ENCODE measurements around the gene COBLL1. TPM values are rescaled to one million over a fixed set of nuclear protein-coding genes. Genes with fewer than 3 reads are reported as not detected.

COBLL1 gene
- total and polyA plus RNA-seq, 8 donors = 18.0 to 74.5 (median 61.7) TPM

DNA sequence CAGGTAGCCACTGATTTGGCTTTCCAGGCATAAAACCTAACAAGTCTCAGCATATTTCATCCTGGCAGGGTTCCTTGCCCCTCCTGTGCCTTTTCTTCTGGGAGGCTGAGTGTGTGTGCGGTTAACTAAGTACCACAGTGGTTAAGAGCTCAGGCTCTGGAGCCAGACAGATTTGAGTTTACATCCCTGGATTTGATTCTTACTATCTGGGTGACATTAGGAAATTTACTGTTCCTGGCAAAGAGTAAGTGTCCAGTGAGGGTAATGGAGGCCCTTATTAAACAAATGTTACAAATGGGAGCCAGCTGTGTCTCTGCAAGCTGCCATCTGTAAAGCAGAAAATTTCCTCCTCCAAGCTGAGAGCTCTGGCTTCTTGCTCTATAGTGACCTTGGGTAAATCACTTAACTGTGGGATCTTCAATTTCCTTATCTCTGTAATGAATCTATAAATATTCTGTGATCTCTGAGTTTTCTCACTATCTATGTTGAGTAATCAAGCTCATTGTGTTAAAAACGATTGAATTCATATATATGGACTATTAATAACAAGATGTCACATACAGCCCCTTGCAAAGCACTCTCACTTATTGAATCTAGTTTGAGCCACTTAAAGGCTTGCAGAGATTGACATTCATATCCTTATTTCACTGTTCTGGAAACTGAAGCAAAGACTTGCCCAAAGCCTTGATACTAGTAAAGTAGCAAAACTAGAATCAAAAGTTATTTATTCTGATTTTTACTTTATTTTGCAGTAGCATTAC lies 6.5 kb upstream of the COBLL1 start:
- peaks cover 0 to 38% (median 30%) of the 10 kb centered on the region in 3 donors for H3K4me1 ChIP-seq
- WGBS, 2 donors = 47 to 50% methylated on average over 2 of the region's 2 CpGs
- H3K36me3 ChIP-seq = no peaks in the 10 kb centered on the region
- TF ChIP-seq, protein P1, sequence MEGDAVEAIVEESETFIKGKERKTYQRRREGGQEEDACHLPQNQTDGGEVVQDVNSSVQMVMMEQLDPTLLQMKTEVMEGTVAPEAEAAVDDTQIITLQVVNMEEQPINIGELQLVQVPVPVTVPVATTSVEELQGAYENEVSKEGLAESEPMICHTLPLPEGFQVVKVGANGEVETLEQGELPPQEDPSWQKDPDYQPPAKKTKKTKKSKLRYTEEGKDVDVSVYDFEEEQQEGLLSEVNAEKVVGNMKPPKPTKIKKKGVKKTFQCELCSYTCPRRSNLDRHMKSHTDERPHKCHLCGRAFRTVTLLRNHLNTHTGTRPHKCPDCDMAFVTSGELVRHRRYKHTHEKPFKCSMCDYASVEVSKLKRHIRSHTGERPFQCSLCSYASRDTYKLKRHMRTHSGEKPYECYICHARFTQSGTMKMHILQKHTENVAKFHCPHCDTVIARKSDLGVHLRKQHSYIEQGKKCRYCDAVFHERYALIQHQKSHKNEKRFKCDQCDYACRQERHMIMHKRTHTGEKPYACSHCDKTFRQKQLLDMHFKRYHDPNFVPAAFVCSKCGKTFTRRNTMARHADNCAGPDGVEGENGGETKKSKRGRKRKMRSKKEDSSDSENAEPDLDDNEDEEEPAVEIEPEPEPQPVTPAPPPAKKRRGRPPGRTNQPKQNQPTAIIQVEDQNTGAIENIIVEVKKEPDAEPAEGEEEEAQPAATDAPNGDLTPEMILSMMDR (IDR thresholded peaks at IDR 0.05) = no peak
- H3K27me3 ChIP-seq = no peaks in the 10 kb centered on the region
- intact Hi-C loops (cut with DNase I) = loop anchor here in 1 of 3 donors (10.0 kb wide), 1 partner anchor 57 kb away; no protein-coding TSS in a partner anchor
- FAIRE-seq (no peak), DNase-seq (no peak), ATAC-seq (peak in 3 of 4 donors; percentile 27 to 31 (median 30))
- H3K27ac ChIP-seq = peak overlapping the region in 1 of 4 donors; percentile 51
- H3K4me3 ChIP-seq = no peak overlapping the region
- H3K9me3 ChIP-seq = no peaks in the 10 kb centered on the region

DNA sequence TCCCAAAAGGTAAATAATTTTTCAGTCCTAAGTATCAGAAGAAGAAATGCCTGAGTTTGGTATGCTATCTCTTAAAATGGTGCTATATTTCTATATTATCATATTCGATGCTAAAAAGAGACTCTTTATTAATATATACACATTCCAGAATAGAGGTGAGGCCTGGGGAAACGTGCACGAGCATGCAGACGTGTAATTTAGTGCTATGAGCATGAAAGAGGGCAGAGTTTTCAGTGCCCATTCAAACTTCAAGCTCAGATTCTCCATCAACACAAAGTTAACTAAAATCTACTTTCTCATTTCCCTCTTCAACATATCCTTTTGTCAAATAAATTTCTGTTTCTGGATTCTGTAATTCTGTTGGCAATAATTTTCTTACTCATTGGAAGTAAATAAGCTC lies 5.7 kb upstream of the COBLL1 start:
- TF ChIP-seq, protein P1 (IDR thresholded peaks at IDR 0.05) = no peak
- WGBS, 2 donors = 77 to 83% methylated on average over 4 of the region's 4 CpGs
- H3K27ac ChIP-seq = no peak overlapping the region
- no peaks in the 10 kb centered on the region for H3K27me3 ChIP-seq
- intact Hi-C loops (cut with DNase I) = loop anchor here in 1 of 3 donors (10.0 kb wide), 1 partner anchor 58 kb away; no protein-coding TSS in a partner anchor
- H3K36me3 ChIP-seq = no peaks in the 10 kb centered on the region
- DNase-seq = no peak
- no peak overlapping the region for H3K4me3 ChIP-seq
- ATAC-seq = no peak
- peaks cover 5 to 45% (median 35%) of the 10 kb centered on the region in 3 donors for H3K4me1 ChIP-seq
- no peak for FAIRE-seq
- H3K9me3 ChIP-seq = no peaks in the 10 kb centered on the region

DNA sequence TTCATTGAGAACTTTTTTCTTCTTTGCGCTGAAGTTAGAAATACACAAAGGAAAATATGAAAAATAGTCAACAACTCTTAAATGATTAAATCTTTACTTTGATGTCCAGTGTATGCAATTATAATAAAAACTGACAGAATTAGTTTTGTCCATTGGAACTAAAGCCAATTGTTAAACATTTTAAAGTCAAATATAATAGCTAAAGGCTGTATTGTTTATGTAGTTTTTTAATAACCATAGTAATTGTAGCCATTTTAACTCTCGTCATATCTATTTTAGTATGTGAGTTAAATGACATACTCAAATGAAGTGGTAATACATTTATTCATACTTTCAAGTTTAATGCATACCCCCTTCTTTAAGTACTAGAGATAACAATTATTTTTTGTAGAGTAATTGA lies 4.7 kb upstream of the COBLL1 start:
- intact Hi-C loops (cut with DNase I) = loop anchor here in 1 of 3 donors (10.0 kb wide), 1 partner anchor 59 kb away; no protein-coding TSS in a partner anchor
- DNase-seq = no peak
- Histone ChIP-seq H3K4me3 (no peak overlapping the region), H3K36me3 (no peaks in the 10 kb centered on the region), H3K27me3 (no peaks in the 10 kb centered on the region), H3K27ac (no peak overlapping the region), H3K4me1 (peaks cover 5 to 45% (median 35%) of the 10 kb centered on the region in 3 donors), H3K9me3 (no peaks in the 10 kb centered on the region)
- WGBS, 2 donors = 91 to 94% methylated on average over 2 of the region's 2 CpGs
- ATAC-seq = no peak
- TF ChIP-seq, protein P1 (IDR thresholded peaks at IDR 0.05) = no peak
- no peak for FAIRE-seq

DNA sequence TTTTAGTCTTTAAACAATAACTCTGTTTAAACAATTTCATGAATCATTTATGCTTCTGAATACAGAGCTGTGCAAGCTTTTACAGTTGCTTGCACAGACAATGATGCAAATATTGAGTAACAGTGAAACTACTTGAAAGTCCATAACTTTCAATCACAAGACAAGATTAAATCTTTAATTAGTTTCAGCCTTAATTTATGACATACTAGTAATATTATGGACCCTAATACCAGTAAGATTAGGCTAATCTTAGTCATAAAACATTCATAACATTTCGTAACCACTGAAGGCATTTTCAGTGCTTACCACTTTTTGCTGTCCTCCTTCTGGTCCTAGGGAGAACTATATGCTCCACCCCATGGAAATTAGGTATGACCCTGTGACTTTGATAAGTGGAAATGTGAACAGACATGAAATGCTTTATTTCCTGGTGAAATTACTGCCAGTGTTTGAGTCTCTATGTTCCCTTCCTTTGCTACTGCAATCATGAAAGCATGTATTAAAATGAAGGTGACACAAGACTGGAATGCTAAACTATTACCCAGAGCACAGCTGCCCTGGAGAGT lies 1.8 kb upstream of the COBLL1 start:
- Histone ChIP-seq H3K4me3 (no peak overlapping the region), H3K27me3 (no peaks in the 10 kb centered on the region), H3K9me3 (no peaks in the 10 kb centered on the region), H3K27ac (peak overlapping the region in 3 of 4 donors; percentile 99), H3K36me3 (no peaks in the 10 kb centered on the region), H3K4me1 (peaks cover 8 to 30% (median 29%) of the 10 kb centered on the region in 3 donors)
- TF ChIP-seq, protein P1 (IDR thresholded peaks at IDR 0.05) = no peak
- ATAC-seq (no peak), FAIRE-seq (no peak), DNase-seq (no peak)
- intact Hi-C loops (cut with DNase I) = loop anchor here in 2 of 3 donors (5.0 to 10.0 kb wide), 2 partner anchors 61 to 69 kb away; no protein-coding TSS in a partner anchor
- 30 to 35% methylated on average over 1 of the region's 1 CpG for WGBS, 2 donors

All from pancreas (tissue), 10 donors.